ENCODE measurements around the gene TMEM106B.

TMEM106B gene

GRCh38 chr7:12239806-12240205 is 28.7 kb downstream of the TMEM106B start:
- no peak for TF ChIP-seq FOXP2 (optimal IDR thresholded peaks at IDR 0.05; ENCODE audit: borderline replicate concordance, extremely low read depth, extremely low read length, insufficient read depth)
- no peak for TF ChIP-seq REST (IDR thresholded peaks at IDR 0.05; ENCODE audit: insufficient read depth in 1 of 2, low read depth in 2 of 2, low read length in 2 of 2)
- no peak for TF ChIP-seq SIN3A (IDR thresholded peaks at IDR 0.05; ENCODE audit: borderline replicate concordance, insufficient read depth, low read length)
- TF ChIP-seq POLR2AphosphoS5 (IDR thresholded peaks at IDR 0.05; ENCODE audit: low read depth, low read length) = no peak
- TF ChIP-seq TAF1 (IDR thresholded peaks at IDR 0.05; ENCODE audit: borderline replicate concordance, insufficient read depth, low read length) = no peak

GRCh38 chr7:12244129-12244528 is 33.0 kb downstream of the TMEM106B start:
- TF ChIP-seq POLR2AphosphoS5 (IDR thresholded peaks at IDR 0.05; ENCODE audit: low read depth, low read length) = no peak
- TF ChIP-seq SIN3A (IDR thresholded peaks at IDR 0.05; ENCODE audit: borderline replicate concordance, insufficient read depth, low read length) = no peak
- TF ChIP-seq FOXP2 (optimal IDR thresholded peaks at IDR 0.05; ENCODE audit: borderline replicate concordance, extremely low read depth, extremely low read length, insufficient read depth) = no peak
- TF ChIP-seq TAF1 (IDR thresholded peaks at IDR 0.05; ENCODE audit: borderline replicate concordance, insufficient read depth, low read length) = no peak
- TF ChIP-seq REST (IDR thresholded peaks at IDR 0.05; ENCODE audit: insufficient read depth in 1 of 2, low read depth in 2 of 2, low read length in 2 of 2) = no peak

GRCh38 chr7:12244694-12245093 is 33.6 kb downstream of the TMEM106B start:
- TF ChIP-seq TAF1 (IDR thresholded peaks at IDR 0.05; ENCODE audit: borderline replicate concordance, insufficient read depth, low read length) = no peak
- TF ChIP-seq REST (IDR thresholded peaks at IDR 0.05; ENCODE audit: insufficient read depth in 1 of 2, low read depth in 2 of 2, low read length in 2 of 2) = no peak
- no peak for TF ChIP-seq FOXP2 (optimal IDR thresholded peaks at IDR 0.05; ENCODE audit: borderline replicate concordance, extremely low read depth, extremely low read length, insufficient read depth)
- TF ChIP-seq POLR2AphosphoS5 (IDR thresholded peaks at IDR 0.05; ENCODE audit: low read depth, low read length) = no peak
- no peak for TF ChIP-seq SIN3A (IDR thresholded peaks at IDR 0.05; ENCODE audit: borderline replicate concordance, insufficient read depth, low read length)

GRCh38 chr7:12249706-12250105 is 38.6 kb downstream of the TMEM106B start:
- no peak for TF ChIP-seq POLR2AphosphoS5 (IDR thresholded peaks at IDR 0.05; ENCODE audit: low read depth, low read length)
- no peak for TF ChIP-seq FOXP2 (optimal IDR thresholded peaks at IDR 0.05; ENCODE audit: borderline replicate concordance, extremely low read depth, extremely low read length, insufficient read depth)

- no peak for TF ChIP-seq FOXP2 (optimal IDR thresholded peaks at IDR 0.05; ENCODE audit: borderline replicate concordance, extremely low read depth, extremely low read length, insufficient read depth)
- no peak for TF ChIP-seq POLR2AphosphoS5 (IDR thresholded peaks at IDR 0.05; ENCODE audit: low read depth, low read length)
- no peak for TF ChIP-seq REST (IDR thresholded peaks at IDR 0.05; ENCODE audit: insufficient read depth in 1 of 2, low read depth in 2 of 2, low read length in 2 of 2)
- TF ChIP-seq SIN3A (IDR thresholded peaks at IDR 0.05; ENCODE audit: borderline replicate concordance, insufficient read depth, low read length) = no peak
- no peak for TF ChIP-seq TAF1 (IDR thresholded peaks at IDR 0.05; ENCODE audit: borderline replicate concordance, insufficient read depth, low read length)
Measured at GRCh38 chr7:12250232-12250631, 39.1 kb downstream of the TMEM106B start.

Data from PFSK-1 (cell line).